Stromal cell of bone marrow (primary cell): Measurements from ENCODE around the gene LDLR.
"Not testable (repeated sequence)": the region's sequence is repeated elsewhere in the genome, so short reads cannot be mapped to it uniquely, and the experiment has no call there.

Experiments used
- DNase-seq: peaks from one replicate; pipeline ENCODE4 v3.0.0-alpha.2; 2012; ENCODE audit warnings: low read depth

The LDLR gene

GRCh38 chr19:11073568-11073967, 15.7 kb upstream of the LDLR start:
- no peak for DNase-seq

DNA sequence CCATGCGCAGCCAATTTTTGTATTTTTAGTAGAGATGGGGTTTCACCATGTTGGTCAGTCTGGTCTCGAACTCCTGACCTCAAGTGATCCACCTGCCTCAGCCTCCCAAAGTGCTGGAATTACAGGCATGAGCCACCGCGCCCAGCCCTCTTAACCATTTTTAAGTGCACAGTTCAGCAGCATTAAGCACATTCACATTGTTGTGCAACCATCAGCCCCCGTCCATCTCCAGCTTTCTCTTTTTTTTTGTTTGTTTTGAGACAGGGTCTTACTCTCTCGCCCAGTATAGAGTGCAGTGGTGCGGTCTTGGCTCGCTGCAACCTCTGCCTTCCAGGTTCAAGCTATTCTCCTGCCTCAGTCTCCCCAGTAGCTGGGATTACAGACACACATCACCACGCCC, 12.5 kb upstream of the LDLR start:
- DNase-seq = not testable (repeated sequence)

DNA sequence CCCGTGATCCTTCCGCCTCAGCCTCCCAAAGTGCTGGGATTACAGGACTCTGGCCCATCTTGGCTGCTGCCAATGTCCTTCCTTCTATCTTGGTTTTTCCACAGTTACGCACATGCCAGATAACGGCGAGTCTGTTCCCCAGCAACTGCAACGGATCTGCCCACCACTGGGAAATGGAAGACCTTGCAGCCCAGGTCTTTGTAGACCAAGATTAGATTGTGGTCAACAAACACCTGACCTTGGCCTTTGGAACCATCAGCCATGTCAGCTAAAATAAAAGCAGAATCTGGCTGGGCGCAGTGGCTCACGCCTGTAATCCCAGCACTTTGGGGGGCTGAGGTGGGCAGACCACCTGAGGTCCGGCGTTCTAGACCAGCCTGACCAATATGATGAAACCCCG, 10.4 kb upstream of the LDLR start:
- DNase-seq = no peak

- no peak for DNase-seq
These were observed 9.3 kb upstream of the LDLR start for GRCh38 chr19:11079999-11080398.

DNA sequence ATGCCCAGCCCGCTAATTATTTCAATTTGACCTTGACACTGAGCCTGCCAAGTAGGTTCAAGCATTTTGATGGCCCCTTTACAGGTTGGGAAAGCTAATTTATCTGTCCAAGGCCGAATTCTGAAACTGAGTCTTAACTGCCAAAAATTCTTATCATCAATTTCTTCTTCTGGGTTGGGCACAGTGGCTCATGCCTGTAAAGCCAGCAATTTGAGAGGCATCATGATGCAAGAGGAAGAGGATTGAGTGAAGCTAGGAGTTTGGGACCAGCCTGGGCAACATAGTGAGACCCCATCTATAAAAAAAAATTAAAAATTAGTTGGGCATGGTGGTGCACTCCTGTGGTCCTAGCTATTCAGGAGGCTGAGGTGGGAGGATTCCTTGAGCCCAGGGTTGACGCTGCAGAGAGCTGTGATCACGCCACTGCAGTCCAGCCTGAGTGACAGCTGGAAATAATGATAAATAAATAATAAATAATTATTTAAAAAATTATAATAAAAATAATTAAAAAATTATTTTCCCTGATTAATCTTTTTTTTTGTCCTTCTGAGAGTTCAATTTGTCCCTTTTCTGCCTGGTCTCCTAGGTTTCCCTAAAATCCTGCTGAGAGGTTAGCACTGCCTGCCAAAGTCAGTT, 1.3 kb upstream of the LDLR start:
- DNase-seq = no peak

DNA sequence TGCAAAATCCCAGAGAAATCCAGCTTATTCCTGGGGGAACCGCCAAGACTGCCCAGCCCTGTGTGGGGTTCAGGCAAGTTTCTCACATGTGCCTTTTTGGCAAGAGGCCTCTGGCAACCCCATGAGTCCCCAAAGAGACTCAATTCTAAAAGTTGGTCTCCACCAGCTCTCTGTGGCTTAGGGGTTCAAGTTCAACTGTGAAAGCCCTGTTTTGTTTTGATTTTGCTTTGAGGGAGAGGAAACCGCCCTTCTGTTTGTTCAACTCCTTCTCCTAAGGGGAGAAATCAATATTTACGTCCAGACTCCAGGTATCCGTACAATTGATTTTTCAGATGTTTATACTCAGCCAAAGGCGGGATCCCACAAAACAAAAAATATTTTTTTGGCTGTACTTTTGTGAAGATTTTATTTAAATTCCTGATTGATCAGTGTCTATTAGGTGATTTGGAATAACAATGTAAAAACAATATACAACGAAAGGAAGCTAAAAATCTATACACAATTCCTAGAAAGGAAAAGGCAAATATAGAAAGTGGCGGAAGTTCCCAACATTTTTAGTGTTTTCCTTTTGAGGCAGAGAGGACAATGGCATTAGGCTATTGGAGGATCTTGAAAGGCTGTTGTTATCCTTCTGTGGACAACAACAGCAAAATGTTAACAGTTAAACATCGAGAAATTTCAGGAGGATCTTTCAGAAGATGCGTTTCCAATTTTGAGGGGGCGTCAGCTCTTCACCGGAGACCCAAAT, 583 bp upstream of the LDLR start:
- peak; percentile 71 for DNase-seq

- not testable (repeated sequence) for DNase-seq
These were observed 676 bp downstream of the LDLR start for GRCh38 chr19:11090014-11090263.

DNA sequence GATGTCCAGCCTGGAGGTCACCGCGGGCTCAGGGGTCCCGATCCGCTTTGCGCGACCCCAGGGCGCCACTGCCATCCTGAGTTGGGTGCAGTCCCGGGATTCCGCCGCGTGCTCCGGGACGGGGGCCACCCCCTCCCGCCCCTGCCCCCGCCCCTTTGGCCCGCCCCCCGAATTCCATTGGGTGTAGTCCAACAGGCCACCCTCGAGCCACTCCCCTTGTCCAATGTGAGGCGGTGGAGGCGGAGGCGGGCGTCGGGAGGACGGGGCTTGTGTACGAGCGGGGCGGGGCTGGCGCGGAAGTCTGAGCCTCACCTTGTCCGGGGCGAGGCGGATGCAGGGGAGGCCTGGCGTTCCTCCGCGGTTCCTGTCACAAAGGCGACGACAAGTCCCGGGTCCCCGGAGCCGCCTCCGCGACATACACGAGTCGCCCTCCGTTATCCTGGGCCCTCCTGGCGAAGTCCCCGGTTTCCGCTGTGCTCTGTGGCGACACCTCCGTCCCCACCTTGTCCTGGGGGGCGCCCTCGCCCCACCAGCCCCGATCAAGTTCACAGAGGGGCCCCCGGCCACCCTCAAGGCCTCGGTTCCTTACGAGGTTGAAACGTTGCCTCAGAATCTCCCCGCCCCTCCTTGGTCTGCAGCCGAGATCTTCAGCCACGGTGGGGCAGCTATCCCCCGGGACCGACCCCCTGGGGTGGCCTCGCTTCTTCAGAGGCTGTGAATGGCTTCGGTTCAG, 1.2 kb downstream of the LDLR start:
- DNase-seq = peak; percentile 93

DNA sequence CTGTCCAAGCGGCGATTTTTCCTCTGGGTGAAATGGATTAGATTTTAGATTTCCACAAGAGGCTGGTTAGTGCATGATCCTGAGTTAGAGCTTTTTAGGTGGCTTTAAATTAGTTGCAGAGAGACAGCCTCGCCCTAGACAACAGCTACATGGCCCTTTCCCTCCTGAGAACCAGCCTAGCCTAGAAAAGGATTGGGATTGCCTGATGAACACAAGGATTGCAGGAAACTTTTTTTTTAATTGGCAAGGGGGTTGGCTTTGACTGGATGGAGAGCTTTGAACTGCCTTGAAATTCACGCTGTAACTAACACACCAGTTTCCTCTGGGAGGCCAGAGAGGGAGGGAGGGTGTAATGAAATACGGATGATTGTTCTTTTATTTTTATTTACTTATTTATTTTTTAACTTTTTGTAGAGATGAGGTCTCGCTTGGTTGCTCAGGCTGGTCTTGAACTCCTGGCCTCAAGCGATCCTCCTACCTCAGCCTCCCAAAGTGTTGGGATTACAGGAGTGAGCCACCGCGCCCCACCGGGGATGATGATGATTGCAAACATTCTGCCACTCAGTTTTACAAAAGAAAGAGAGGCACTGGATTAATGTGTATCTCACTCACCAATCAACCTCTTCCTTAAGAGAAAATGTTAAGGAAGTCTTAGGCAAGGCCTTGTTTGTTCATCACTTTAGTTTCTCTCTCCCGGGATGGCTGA, 1.9 kb downstream of the LDLR start:
- no peak for DNase-seq

DNA sequence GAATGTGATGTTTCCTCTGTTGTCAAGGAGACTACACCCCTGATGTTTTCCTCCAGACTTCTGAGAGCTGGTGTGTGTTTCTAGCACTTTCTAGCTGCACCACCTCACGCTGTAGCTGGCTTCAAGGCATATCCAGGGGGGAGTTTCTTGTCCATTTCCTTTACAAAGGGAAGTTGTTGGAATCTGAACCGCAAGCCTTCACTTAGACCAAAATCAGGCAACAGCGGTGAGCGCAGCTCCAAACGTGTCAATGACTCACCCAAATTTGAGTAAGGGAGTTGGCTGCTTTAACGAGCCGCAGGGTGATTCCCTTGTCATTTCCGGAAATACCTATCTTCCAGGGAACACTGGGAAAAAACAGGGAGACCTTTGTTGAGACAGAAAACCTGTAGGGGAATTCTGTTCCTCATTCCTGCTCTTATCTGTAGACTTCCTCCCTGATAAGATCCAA, 2.5 kb downstream of the LDLR start:
- DNase-seq = peak; percentile 73

DNA sequence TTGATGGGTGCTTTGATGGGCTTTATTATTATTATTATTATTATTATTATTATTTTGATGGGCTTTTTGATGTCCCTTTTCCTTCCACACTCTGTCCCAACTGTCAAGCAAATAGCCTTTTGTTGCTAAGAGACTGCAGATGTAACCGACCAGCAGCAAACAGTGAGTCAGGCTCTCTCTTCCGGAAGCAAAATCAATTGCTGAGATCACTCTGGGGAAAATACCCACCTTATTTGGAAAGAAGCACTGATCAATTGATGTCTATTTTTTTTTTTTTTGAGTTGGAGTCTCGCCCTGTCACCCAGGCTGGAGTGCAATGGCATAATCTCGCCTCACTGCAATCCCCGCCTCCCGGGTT, 2.9 kb downstream of the LDLR start:
- DNase-seq = peak; percentile 66

DNA sequence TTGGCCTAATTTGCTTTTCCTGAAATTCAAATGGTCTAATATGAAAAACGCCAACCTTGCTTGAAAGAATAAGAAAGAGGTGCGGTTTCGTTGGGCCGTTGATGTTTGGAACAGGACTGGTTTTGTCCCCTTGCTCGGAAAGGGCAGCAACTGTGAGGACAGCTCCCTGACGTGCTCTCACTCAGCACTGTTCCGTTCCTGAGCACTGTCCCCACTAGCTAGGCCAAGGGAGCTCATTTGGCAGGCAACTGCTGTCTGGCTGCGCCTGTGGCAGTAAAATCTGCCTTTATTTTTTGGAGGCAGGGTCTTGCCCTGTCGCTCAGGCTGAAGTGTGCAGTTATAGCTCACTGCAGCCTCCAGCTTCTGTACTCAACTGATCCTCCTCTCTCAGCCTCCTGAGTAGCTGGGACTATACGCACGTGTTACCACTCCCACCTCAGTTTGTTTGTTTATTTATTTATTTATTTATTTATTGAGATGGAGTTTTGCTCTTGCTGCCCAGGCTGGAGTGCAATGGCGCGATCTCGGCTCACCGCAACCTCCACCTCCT, 4.5 kb downstream of the LDLR start:
- no peak for DNase-seq

GRCh38 chr19:11094520-11094894, 5.2 kb downstream of the LDLR start:
- DNase-seq = no peak

- DNase-seq = peak; percentile 79
These were observed 7.1 kb downstream of the LDLR start for GRCh38 chr19:11096210-11096841.

DNA sequence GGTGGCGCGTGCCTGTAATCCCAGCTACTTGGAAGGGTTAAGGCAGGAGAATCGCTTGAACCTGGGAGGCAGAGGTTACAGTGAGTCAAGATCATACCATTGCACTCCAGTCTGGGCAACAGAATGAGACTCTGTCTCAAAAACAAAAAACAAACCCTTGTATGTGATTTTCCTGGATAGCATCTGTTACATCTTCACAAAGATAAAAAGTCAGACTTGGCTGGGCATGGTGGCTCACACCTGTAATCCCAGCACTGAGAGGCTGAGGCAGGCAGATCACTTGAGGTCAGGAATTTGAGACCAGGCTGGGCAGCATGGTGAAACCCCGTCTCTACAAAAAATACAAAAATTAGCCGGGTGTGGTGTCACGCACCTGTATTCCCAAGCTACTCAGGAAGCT, 8.1 kb downstream of the LDLR start:
- DNase-seq = not testable (repeated sequence)

- DNase-seq = no peak
These were observed 9.1 kb downstream of the LDLR start for GRCh38 chr19:11098327-11098726.

DNA sequence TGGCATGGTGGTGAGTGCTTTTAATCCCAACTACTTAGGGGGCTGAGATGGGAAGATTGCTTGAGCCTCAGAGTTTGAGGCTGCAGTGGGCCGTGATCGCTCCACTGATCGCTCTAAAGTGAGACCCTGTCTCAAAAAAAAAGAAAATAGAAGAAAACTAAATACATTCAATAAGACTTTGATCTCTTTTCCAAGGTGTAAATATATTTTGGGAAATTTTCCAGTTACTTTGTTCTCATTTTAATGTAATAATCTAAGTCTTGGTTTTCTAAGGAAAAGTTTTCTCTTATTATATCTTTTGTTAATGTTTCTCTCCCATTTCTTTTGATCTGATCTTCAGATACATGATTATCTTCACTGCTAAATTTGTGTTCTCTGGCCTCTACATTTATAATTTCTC, 9.6 kb downstream of the LDLR start:
- no peak for DNase-seq

DNA sequence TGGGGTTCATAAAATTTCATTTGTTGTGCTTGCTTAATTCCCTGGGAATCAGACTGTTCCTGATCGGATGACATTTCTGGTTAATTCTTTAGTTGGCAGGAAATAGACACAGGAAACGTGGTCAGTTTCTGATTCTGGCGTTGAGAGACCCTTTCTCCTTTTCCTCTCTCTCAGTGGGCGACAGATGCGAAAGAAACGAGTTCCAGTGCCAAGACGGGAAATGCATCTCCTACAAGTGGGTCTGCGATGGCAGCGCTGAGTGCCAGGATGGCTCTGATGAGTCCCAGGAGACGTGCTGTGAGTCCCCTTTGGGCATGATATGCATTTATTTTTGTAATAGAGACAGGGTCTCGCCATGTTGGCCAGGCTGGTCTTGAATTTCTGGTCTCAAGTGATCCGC, 10.8 kb downstream of the LDLR start:
- no peak for DNase-seq

DNA sequence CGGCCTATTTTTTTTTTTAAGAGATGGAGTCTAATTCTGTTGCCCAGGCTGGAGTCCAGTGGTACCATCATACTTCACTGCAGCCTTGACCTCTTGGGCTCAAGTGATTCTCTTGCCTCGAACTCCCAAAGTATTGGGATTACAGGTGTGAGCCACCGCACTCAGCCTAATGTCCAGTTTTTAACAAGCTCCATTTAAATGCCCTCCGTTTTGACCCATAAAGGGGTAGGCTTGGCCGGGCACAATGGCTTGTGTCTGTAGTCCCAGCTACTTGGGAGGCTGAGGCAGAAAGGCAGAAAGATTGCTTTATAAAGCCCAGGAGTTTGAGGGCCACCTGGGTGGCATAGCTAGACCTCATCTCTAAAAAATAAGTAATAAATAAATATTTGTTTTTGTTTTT, 11.8 kb downstream of the LDLR start:
- DNase-seq = no peak

- no peak for DNase-seq
These were observed 13.7 kb downstream of the LDLR start for GRCh38 chr19:11102944-11103343.

DNA sequence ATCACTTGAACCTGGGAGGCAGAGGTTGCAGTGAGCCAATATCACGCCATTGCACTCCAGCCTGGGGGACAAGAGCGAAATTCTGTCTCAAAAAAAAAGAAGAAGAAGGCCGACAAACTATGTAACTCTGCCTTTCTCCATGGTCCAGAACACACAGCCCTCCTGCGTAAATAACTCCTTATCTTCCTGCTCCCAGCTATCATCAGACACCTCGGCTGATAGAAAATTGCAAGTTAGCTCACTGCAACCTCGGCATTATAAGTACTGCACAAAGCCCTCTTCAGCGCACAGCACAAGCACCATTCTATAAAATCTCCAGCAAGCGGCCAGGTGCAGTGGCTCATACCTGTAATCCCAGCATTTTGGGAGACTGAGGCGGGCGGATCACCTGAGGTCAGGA, 14.4 kb downstream of the LDLR start:
- not testable (repeated sequence) for DNase-seq

GRCh38 chr19:11105014-11105636, 15.9 kb downstream of the LDLR start:
- no peak for DNase-seq
